HL-60/S4 treated with retinoic acid at 250 ng/mL for 4 days and 3 days (cell line): Measurements from ENCODE around the gene PLPPR2.
"Not testable (repeated sequence)": the region's sequence is repeated elsewhere in the genome, so short reads cannot be mapped to it uniquely, and the experiment has no call there.

Source experiments
- in situ Hi-C: fragments of 300-500 bp; cut with MboI; formaldehyde crosslinking; loops from 2 replicates; pipeline ENCODE4 v1.7.0; 2022; ENCODE audit warnings: low sequenced_read_pairs

The PLPPR2 gene

DNA sequence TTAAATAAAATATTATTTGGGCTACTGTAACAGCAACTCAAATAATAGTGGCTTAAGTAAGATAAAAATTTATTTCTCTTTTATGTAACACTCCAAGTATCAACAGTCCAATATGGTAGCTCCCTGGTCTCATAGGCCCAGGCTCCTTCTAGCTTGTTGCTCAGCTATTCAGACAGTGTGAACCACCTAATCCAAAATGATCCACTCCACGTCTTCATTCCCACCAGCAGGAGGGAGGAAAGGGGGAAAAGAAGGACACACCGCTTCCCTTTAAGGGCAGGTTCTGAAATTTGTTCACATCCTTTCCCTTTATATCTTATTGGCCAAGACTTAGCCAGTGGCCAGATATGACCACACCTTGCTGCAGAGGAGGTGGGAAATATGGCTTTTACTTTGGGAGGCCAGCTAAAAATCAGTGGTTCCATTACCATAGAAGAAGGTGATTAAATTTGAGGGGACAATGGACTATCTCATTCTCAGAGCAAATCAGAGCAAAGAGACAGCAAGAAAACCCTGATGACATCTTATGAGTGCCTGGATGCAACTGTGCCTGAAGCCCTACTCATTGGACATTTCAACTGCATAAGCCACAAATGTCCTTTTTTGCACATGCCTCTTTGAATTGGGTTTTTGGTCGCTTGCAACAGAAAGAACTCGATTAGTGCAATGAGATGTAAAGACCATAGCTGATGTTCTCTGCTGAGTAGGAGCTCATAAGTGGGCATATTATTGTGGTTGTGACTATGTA lies 35.9 kb downstream of the PLPPR2 start:
- in situ Hi-C loops, result no loop called here

GRCh38 chr19:11397089-11397610 lies 41.9 kb downstream of the PLPPR2 start:
- in situ Hi-C loops, result no loop called here

DNA sequence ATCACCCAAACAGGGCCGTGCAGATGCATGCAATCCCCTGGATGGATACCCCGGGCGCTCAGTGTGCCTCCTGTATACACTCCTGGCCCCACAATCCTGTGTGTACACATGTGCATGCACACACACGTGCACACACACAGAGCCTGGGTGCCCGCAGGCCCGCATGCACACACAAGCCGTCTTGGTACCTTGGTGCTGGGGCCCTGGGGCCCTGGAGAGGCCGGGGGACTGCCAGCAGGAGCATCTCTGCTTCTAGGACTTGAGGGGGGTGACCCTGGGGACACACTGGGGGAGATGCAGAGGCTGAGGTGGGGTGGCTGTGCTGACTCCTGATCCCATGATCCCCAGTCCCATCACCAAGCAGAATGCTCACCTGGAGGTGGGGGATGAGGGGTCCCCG lies 44.4 kb downstream of the PLPPR2 start:
- in situ Hi-C loops, result no loop called here

GRCh38 chr19:11400798-11401197 lies 45.6 kb downstream of the PLPPR2 start:
- in situ Hi-C loops, result no loop called here

- in situ Hi-C loops, result no loop called here
Observed at GRCh38 chr19:11401808-11402543, 46.7 kb downstream of the PLPPR2 start.

DNA sequence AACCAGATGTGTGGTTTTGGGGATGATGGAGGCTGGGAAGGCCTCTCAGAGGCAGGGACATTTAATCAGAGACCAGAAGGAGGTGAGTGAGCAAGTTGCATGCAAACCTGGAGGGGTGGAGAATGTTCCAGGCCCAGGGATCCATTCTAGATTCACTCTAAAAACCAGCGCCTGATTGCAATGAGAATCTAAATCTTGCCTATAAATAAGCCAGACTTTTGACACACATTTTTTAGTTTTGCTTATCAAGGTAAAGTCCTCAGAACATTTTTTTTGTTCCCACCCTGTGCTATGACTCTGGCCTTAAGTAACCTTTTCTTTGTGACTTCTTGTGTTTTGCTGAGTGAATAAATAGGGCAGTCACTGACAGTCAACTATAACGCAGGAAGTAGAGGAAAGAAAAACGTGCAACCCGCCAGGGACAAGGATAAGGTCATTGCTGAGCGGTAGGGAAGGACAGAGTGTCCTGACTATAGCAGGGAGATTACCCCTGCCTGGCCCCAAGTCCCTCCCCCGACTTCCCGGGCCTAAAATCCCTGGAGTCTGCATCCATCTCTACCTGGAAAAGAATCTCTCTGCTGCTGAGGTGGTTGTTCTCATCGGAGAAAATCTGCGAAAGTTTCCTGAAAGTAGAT lies 49.5 kb downstream of the PLPPR2 start:
- in situ Hi-C loops, result no loop called here

GRCh38 chr19:11405846-11406643 lies 50.8 kb downstream of the PLPPR2 start:
- in situ Hi-C loops, result no loop called here

GRCh38 chr19:11406703-11407236 lies 51.5 kb downstream of the PLPPR2 start:
- in situ Hi-C loops, result not testable (repeated sequence)

DNA sequence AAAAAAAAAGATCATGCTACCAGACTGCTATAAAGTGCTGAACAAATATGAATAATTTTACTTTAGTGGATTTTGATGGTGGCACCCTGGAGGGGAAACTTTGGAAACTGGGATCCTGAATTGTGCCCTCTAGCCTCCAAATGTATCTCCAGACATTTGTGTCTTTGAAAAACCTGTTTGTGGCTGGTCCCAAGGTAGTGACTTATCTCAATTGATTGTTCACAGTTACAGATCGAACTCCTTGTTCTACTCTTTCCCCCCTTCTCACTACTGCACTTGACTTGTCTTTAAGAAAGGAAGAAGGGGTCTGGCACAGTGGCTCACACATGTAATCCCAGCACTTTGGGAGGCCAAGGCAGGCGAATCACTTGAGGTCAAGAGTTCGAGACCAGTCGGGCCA lies 53.4 kb downstream of the PLPPR2 start:
- in situ Hi-C loops, result no loop called here

- in situ Hi-C loops, result no loop called here
Observed at GRCh38 chr19:11410682-11411081, 55.5 kb downstream of the PLPPR2 start.

GRCh38 chr19:11414544-11414943 lies 59.3 kb downstream of the PLPPR2 start:
- in situ Hi-C loops, result no loop called here
